Ascending aorta (tissue), 2 donors: ENCODE results near the gene HIPK2. TPM values are rescaled to one million over a fixed set of nuclear protein-coding genes. Genes with fewer than 3 reads are reported as not detected.

Experiments
- DNase-seq, 2 donors: peaks; one replicate each; pipeline ENCODE4 v3.0.0-alpha.2; 2019; ENCODE audit warnings: low spot score in 2 of 2
- H3K27ac ChIP-seq, 2 donors: fragments of 200-600 bp; sonication (generic); one replicate each; pipeline ENCODE4 v1.5.1; 2016 to 2017; ENCODE audit warnings: mild to moderate bottlenecking in 1 of 2
- H3K27me3 ChIP-seq: fragments of 200-600 bp; sonication (generic); one replicate; pipeline ENCODE4 v1.5.1; 2017
- H3K36me3 ChIP-seq, 2 donors: fragments of 200-600 bp; sonication (generic); one replicate each; pipeline ENCODE4 v1.5.1; 2016
- H3K4me1 ChIP-seq, 2 donors: fragments of 200-600 bp; sonication (generic); one replicate each; pipeline ENCODE4 v1.5.1; 2016 to 2017; ENCODE audit warnings: mild to moderate bottlenecking in 1 of 2
- H3K4me3 ChIP-seq, 2 donors: fragments of 200-600 bp; sonication (generic); one replicate each; pipeline ENCODE4 v1.5.1; 2016 to 2017; ENCODE audit warnings: mild to moderate bottlenecking in 1 of 2
- H3K9me3 ChIP-seq, 2 donors: fragments of 200-600 bp; sonication (generic); one replicate each; pipeline ENCODE4 v1.5.1; 2016
- CTCF ChIP-seq, 3 experiments: fragments of 200-600 bp in 2 of 3; fragments of 450-650 bp in 1 of 3; sonication (generic) in 2 of 3; IDR thresholded peaks; one replicate each; pipeline ENCODE4 v1.5.1; 2016 to 2019; ENCODE audit warnings: antibody characterized with exemption in 3 of 3, mild to moderate bottlenecking in 1 of 3, moderate library complexity in 1 of 3
- intact Hi-C: fragments of 100-400 bp; cut with DNase I; formaldehyde crosslinking; loops from one replicate; pipeline ENCODE4 v1.15.1; 2023
- total RNA-seq: library from RNA; depleted of rRNA; stranded (reverse); fragments of >200 nt; gene quantifications from one replicate; pipeline ENCODE4 v1.1.0, GENCODE V29; 2016

Gene HIPK2
- total RNA-seq, 1 donor from 2014 or later: 53.9 TPM

DNA sequence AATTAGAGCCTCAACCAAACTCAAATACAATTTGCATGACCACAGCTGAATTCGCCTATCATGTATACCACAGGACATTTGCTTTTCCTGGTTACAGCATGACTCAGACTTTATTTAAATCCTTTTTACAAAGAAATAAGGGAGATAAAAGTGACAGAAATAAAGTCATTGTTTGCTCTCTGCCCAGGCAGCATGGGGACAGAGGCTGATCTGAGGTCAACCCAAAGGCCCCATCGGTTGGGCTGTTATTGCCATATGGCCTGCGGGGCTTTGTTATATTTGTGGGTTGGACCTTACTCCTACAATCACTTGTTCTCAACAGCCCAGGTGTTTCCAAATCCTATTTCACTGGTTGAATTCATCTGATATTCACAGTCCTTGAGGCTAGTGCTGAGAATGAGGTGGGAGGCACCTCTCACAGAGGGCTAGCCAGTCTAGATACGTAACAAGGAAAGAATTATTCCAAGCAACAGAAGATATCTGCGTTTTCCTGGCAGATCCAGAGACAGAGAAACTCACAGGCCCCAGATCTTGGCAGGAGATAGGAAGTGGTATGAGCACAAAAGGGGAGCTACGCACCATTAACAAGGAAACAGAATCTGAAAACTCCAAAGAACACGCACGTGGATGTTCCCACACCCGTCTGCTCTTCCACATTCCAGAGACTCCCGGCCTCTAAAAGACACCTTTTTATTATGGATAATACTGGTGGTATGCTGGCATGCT, 117.3 kb downstream of the HIPK2 start:
- Histone ChIP-seq H3K27ac (no peak overlapping the region), H3K9me3 (no peaks in the 10 kb centered on the region), H3K27me3 (no peaks in the 10 kb centered on the region), H3K4me3 (no peak overlapping the region), H3K4me1 (peaks cover 2 to 19% of the 10 kb centered on the region in 2 donors), H3K36me3 (no peaks in the 10 kb centered on the region)
- TF ChIP-seq CTCF (IDR thresholded peaks at IDR 0.05): no peak
- no peak for DNase-seq
- intact Hi-C loops: no loop called here

DNA sequence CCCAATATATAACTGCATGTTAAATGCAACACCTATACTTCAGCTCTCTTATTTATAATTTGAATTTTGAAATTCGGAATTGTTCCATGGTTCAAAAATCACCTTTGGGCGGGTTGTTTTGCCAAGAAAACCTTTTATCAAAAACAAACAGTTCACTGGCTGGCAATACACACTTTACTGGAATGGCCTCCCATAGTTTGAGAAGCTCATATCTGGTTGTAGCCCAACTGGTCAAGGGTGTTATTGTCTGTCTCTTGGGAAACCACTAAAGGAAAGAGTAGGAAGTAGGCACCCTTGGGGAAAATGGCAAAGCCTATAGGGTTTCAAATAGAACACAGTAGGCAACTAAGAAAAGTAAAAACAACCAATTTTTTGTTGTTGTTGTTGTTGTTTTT, 117.9 kb downstream of the HIPK2 start:
- DNase-seq: no peak
- H3K4me1 ChIP-seq: peaks cover 2 to 19% of the 10 kb centered on the region in 2 donors
- H3K27me3 ChIP-seq: no peaks in the 10 kb centered on the region
- no peaks in the 10 kb centered on the region for H3K36me3 ChIP-seq
- intact Hi-C loops: no loop called here
- H3K27ac ChIP-seq: no peak overlapping the region
- H3K9me3 ChIP-seq: no peaks in the 10 kb centered on the region
- no peak overlapping the region for H3K4me3 ChIP-seq
- no peak for TF ChIP-seq CTCF (IDR thresholded peaks at IDR 0.05)

GRCh38 chr7:139658908-139659675, 118.7 kb downstream of the HIPK2 start:
- peaks cover 2 to 19% of the 10 kb centered on the region in 2 donors for H3K4me1 ChIP-seq
- DNase-seq: no peak
- intact Hi-C loops: no loop called here
- no peak overlapping the region for H3K4me3 ChIP-seq
- no peaks in the 10 kb centered on the region for H3K9me3 ChIP-seq
- H3K36me3 ChIP-seq: no peaks in the 10 kb centered on the region
- H3K27me3 ChIP-seq: no peaks in the 10 kb centered on the region
- H3K27ac ChIP-seq: no peak overlapping the region
- TF ChIP-seq CTCF (IDR thresholded peaks at IDR 0.05): no peak

DNA sequence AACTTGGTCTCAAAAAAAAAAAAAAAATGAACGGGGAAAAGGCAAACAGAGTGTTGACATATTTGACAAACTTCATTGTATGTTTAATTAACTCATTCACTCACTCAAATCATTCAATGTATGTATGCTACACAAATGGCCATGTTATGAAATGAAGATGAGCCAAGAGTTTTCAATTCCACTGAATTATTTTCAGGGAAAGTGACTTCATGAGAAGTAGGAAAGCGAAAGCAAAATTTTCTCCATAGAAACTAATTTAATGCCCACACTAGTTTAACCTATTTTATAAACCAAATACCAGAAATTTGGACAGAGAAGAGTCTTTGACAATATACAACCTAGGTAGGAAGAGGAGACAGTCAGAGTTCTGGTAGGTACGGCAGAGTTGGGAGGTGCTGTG, 119.5 kb downstream of the HIPK2 start:
- DNase-seq: no peak
- Histone ChIP-seq H3K27ac (no peak overlapping the region), H3K4me1 (peaks cover 2 to 19% of the 10 kb centered on the region in 2 donors), H3K4me3 (no peak overlapping the region), H3K9me3 (no peaks in the 10 kb centered on the region), H3K36me3 (no peaks in the 10 kb centered on the region), H3K27me3 (no peaks in the 10 kb centered on the region)
- intact Hi-C loops: no loop called here
- no peak for TF ChIP-seq CTCF (IDR thresholded peaks at IDR 0.05)

DNA sequence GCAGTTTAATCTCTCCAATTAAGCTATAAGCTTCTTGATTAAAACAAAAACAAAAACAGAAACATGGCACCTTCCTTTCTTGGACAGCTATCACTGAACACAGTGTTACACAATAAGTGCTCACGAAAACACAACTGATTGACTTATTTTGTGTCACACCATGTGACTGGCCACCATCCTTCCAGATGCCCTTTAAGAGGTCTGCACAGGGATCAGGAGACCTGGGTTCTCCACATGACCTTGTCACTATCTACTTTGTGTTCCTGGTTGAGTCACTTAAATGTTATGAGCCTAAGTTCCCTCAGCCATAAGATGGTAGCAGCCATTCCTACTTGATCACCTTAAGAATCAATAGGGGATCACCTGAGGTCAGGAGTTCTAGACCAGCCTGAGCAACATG, 120.1 kb downstream of the HIPK2 start:
- H3K36me3 ChIP-seq: no peaks in the 10 kb centered on the region
- H3K27ac ChIP-seq: no peak overlapping the region
- no peaks in the 10 kb centered on the region for H3K9me3 ChIP-seq
- H3K4me3 ChIP-seq: no peak overlapping the region
- no peak for DNase-seq
- no peak for TF ChIP-seq CTCF (IDR thresholded peaks at IDR 0.05)
- peaks cover 2 to 19% of the 10 kb centered on the region in 2 donors for H3K4me1 ChIP-seq
- no peaks in the 10 kb centered on the region for H3K27me3 ChIP-seq
- intact Hi-C loops: no loop called here
